ENCODE results near the gene FILIP1L. TPM values are rescaled to one million over a fixed set of nuclear protein-coding genes. Genes with fewer than 3 reads are reported as not detected.

FILIP1L gene
- total RNA-seq, 2 donors from 2014 or later = 270 to 279 TPM

- Histone ChIP-seq H3K27ac (no peak overlapping the region), H3K4me3 (no peak overlapping the region), H3K27me3 (replicated peaks; ENCODE audit: insufficient read depth) (no peaks in the 10 kb centered on the region), H3K4me1 (ENCODE audit: control insufficient read depth in 1 of 2, low read depth in 2 of 2) (peaks cover 20 to 66% of the 10 kb centered on the region in 2 donors), H3K36me3 (no peaks in the 10 kb centered on the region), H3K9me3 (no peaks in the 10 kb centered on the region)
- ATAC-seq (ENCODE audit: insufficient number of reproducible peaks, low FRiP score, low read depth) = no peak
- no peak for TF ChIP-seq CTCF (IDR thresholded peaks at IDR 0.05)
- DNase-seq (ENCODE audit: low spot score) = no peak
Measured at GRCh38 chr3:100029052-100029451, 85.2 kb downstream of the FILIP1L start.

- Histone ChIP-seq H3K27me3 (replicated peaks; ENCODE audit: insufficient read depth) (no peaks in the 10 kb centered on the region), H3K4me1 (ENCODE audit: control insufficient read depth in 1 of 2, low read depth in 2 of 2) (peaks cover 26 to 66% of the 10 kb centered on the region in 2 donors), H3K4me3 (no peak overlapping the region), H3K27ac (peak overlapping the region in 1 of 2 donors; percentile 6), H3K9me3 (no peaks in the 10 kb centered on the region), H3K36me3 (no peaks in the 10 kb centered on the region)
- ATAC-seq (ENCODE audit: insufficient number of reproducible peaks, low FRiP score, low read depth) (no peak), DNase-seq (ENCODE audit: low spot score) (no peak)
- TF ChIP-seq CTCF (IDR thresholded peaks at IDR 0.05) = no peak
Measured at GRCh38 chr3:100027321-100027720, 87.0 kb downstream of the FILIP1L start.

GRCh38 chr3:100024520-100025303, 89.6 kb downstream of the FILIP1L start:
- ATAC-seq (ENCODE audit: insufficient number of reproducible peaks, low FRiP score, low read depth) (no peak), DNase-seq (ENCODE audit: low spot score) (no peak)
- Histone ChIP-seq H3K4me1 (ENCODE audit: control insufficient read depth in 1 of 2, low read depth in 2 of 2) (peaks cover 28 to 70% of the 10 kb centered on the region in 2 donors), H3K27me3 (replicated peaks; ENCODE audit: insufficient read depth) (no peaks in the 10 kb centered on the region), H3K27ac (peak overlapping the region; percentile 73 to 81), H3K9me3 (no peaks in the 10 kb centered on the region), H3K36me3 (no peaks in the 10 kb centered on the region), H3K4me3 (no peak overlapping the region)
- no peak for TF ChIP-seq CTCF (IDR thresholded peaks at IDR 0.05)

- Histone ChIP-seq H3K4me1 (ENCODE audit: control insufficient read depth in 1 of 2, low read depth in 2 of 2) (peaks cover 28 to 66% of the 10 kb centered on the region in 2 donors), H3K27me3 (replicated peaks; ENCODE audit: insufficient read depth) (no peaks in the 10 kb centered on the region), H3K27ac (peak overlapping the region; percentile 73 to 81), H3K36me3 (no peaks in the 10 kb centered on the region), H3K4me3 (no peak overlapping the region), H3K9me3 (no peaks in the 10 kb centered on the region)
- ATAC-seq (ENCODE audit: insufficient number of reproducible peaks, low FRiP score, low read depth) (no peak), DNase-seq (ENCODE audit: low spot score) (no peak)
- no peak for TF ChIP-seq CTCF (IDR thresholded peaks at IDR 0.05)
Measured at GRCh38 chr3:100023595-100023994, 90.7 kb downstream of the FILIP1L start.

- Histone ChIP-seq H3K4me3 (no peak overlapping the region), H3K27ac (peak overlapping the region; percentile 73 to 81), H3K9me3 (no peaks in the 10 kb centered on the region), H3K27me3 (replicated peaks; ENCODE audit: insufficient read depth) (no peaks in the 10 kb centered on the region), H3K36me3 (no peaks in the 10 kb centered on the region), H3K4me1 (ENCODE audit: control insufficient read depth in 1 of 2, low read depth in 2 of 2) (peaks cover 28 to 66% of the 10 kb centered on the region in 2 donors)
- DNase-seq (ENCODE audit: low spot score) (no peak), ATAC-seq (ENCODE audit: insufficient number of reproducible peaks, low FRiP score, low read depth) (no peak)
- no peak for TF ChIP-seq CTCF (IDR thresholded peaks at IDR 0.05)
Measured at GRCh38 chr3:100023150-100023549, 91.2 kb downstream of the FILIP1L start.
